Measurements from ENCODE around the gene NEU4. TPM values are rescaled to one million over a fixed set of nuclear protein-coding genes. Genes with fewer than 3 reads are reported as not detected.

The NEU4 gene
- total and polyA plus RNA-seq, 2 of the 4 experiments (the other 2 are of a cell fraction) = not detected

GRCh38 chr2:241850544-241851324, 41.7 kb downstream of the NEU4 start (continued):
- TF ChIP-seq POLR2A (IDR thresholded peaks at IDR 0.05; ENCODE audit: low read depth, low read length) (no peak), MAFK (IDR thresholded peaks at IDR 0.05; ENCODE audit: low read depth, low read length) (no peak), RAD21 (IDR thresholded peaks at IDR 0.05; ENCODE audit: low read length) (no peak), NFE2L2 (IDR thresholded peaks at IDR 0.05; ENCODE audit: low read depth, low read length) (no peak), MXI1 (IDR thresholded peaks at IDR 0.05; ENCODE audit: borderline replicate concordance, low read depth, low read length) (no peak)

GRCh38 chr2:241851325-241852115, 42.5 kb downstream of the NEU4 start:
- no peak overlapping the region for H3K23ac ChIP-seq (ENCODE audit: low read depth, low read length)
- no peak overlapping the region for H3K4me3 ChIP-seq (ENCODE audit: insufficient read depth, low read depth, low read length)
- no peak overlapping the region for H2AK9ac ChIP-seq (replicated peaks; ENCODE audit: low read depth, low read length, poor library complexity)
- H2BK20ac ChIP-seq (ENCODE audit: low read depth, low read length) = no peak overlapping the region
- no peak overlapping the region for H2BK120ac ChIP-seq (ENCODE audit: low read depth, low read length)
- no peaks in the 10 kb centered on the region for H3K9me3 ChIP-seq (ENCODE audit: control insufficient read depth, insufficient read depth, low read length)
- no peak overlapping the region for H4K91ac ChIP-seq (ENCODE audit: insufficient read depth, low read depth, low read length)
- H3K36me3 ChIP-seq (ENCODE audit: control insufficient read depth, insufficient read depth, low read length) = no peaks in the 10 kb centered on the region
- dilution Hi-C loops (cut with HindIII; ENCODE audit: low sequenced_read_pairs, unreplicated experiment) = no loop called here
- no TSS peak for BruUV-seq (replicated peaks)
- H3K56ac ChIP-seq (ENCODE audit: extremely low read depth, insufficient read depth, low read length) = no peak overlapping the region
- no peaks in the 10 kb centered on the region for H3K79me1 ChIP-seq (ENCODE audit: low read depth in 1 of 2, low read length in 2 of 2)
- intact Hi-C loops (cut with micrococcal nuclease) = no loop called here
- H3K4ac ChIP-seq (ENCODE audit: low read depth, low read length) = no peak overlapping the region
- H3K4me2 ChIP-seq (ENCODE audit: low read depth, low read length) = no peak overlapping the region
- no peak for DNase-seq
- H3K9me1 ChIP-seq (ENCODE audit: insufficient read depth, low read length) = no peaks in the 10 kb centered on the region
- ChIA-PET CTCF (no interaction called here), POLR2A (ENCODE audit: unreplicated experiment) (no interaction called here)
- H4K5ac ChIP-seq (ENCODE audit: low read depth, low read length) = no peak overlapping the region
- H2AFZ ChIP-seq (replicated peaks; ENCODE audit: low read length, poor library complexity) = no peak overlapping the region
- no peak overlapping the region for H2AK5ac ChIP-seq (ENCODE audit: low read depth, low read length)
- H3K18ac ChIP-seq (ENCODE audit: low read depth, low read length) = no peak overlapping the region
- no peak overlapping the region for H4K8ac ChIP-seq (ENCODE audit: low read depth in 2 of 2, low read length in 2 of 2)
- no peaks in the 10 kb centered on the region for H4K20me1 ChIP-seq (ENCODE audit: insufficient read depth, low read length)
- H2BK15ac ChIP-seq (ENCODE audit: low read depth, low read length) = no peak overlapping the region
- ATAC-seq (ENCODE audit: low read depth) = no peak
- 86% methylated on average over 5 of the region's 26 CpGs; no CpG with 5 or more reads in 1 of the 2 experiments for WGBS, 2 experiments (ENCODE audit: extremely low coverage in 2 of 2, insufficient read length in 1 of 2)
- H2BK5ac ChIP-seq (ENCODE audit: low read depth, low read length, poor library complexity, severe bottlenecking) = no peak overlapping the region
- no peak overlapping the region for H3K27ac ChIP-seq (ENCODE audit: insufficient read depth, low read length)
- peaks cover 5% of the 10 kb centered on the region; the same call in 1 of the 2 replicates for H3K27me3 ChIP-seq (ENCODE audit: control insufficient read depth, insufficient read depth, low read length)
- no peak overlapping the region for H3K14ac ChIP-seq (replicated peaks; ENCODE audit: low read depth, low read length)
- no peak overlapping the region for H3K9ac ChIP-seq (ENCODE audit: low read depth, low read length)
- in situ Hi-C loops (cut with MboI; ENCODE audit: low sequenced_read_pairs) = no loop called here
- H3K4me1 ChIP-seq (ENCODE audit: control insufficient read depth, insufficient read depth, low read length) = peaks cover 3% of the 10 kb centered on the region
- no peak for TF ChIP-seq FOS (IDR thresholded peaks at IDR 0.05; ENCODE audit: low read depth, low read length)
- TF ChIP-seq RFX5 (IDR thresholded peaks at IDR 0.05; ENCODE audit: low read depth, low read length) = no peak
- TF ChIP-seq BHLHE40 (IDR thresholded peaks at IDR 0.05; ENCODE audit: low read depth, low read length) = no peak
- no peak for TF ChIP-seq CEBPB (IDR thresholded peaks at IDR 0.05; ENCODE audit: low read depth, low read length)
- no peak for TF ChIP-seq MAZ (IDR thresholded peaks at IDR 0.05; ENCODE audit: borderline replicate concordance, low read depth, low read length)
- TF ChIP-seq SMC3 (IDR thresholded peaks at IDR 0.05; ENCODE audit: low read depth, low read length) = no peak
- TF ChIP-seq CHD1 (IDR thresholded peaks at IDR 0.05; ENCODE audit: low read depth, low read length) = no peak
- TF ChIP-seq POLR2A (IDR thresholded peaks at IDR 0.05; ENCODE audit: low read depth, low read length) = no peak
- TF ChIP-seq RAD21 (IDR thresholded peaks at IDR 0.05; ENCODE audit: low read length) = no peak
- TF ChIP-seq MAFK (IDR thresholded peaks at IDR 0.05; ENCODE audit: low read depth, low read length) = no peak
- no peak for TF ChIP-seq CTCF (conservative IDR thresholded peaks at IDR 0.05; ENCODE audit: low read depth, low read length)
- TF ChIP-seq RCOR1 (IDR thresholded peaks at IDR 0.05; ENCODE audit: insufficient replicate concordance, low read length) = no peak
- TF ChIP-seq MXI1 (IDR thresholded peaks at IDR 0.05; ENCODE audit: borderline replicate concordance, low read depth, low read length) = no peak
- TF ChIP-seq NFE2L2 (IDR thresholded peaks at IDR 0.05; ENCODE audit: low read depth, low read length) = no peak
